A172 (cell line): ENCODE data around the gene ABCB8. TPM values are rescaled to one million over a fixed set of nuclear protein-coding genes. Genes with fewer than 3 reads are reported as not detected.

ENCODE experiments used
- DNase-seq: peaks from one replicate; pipeline ENCODE4 v3.0.0-alpha.2; 2015; ENCODE audit warnings: low spot score
- total RNA-seq: library from RNA; depleted of rRNA; stranded (reverse); fragments of >200 nt; shearing (Covaris generic); gene quantifications from 2 replicates; pipeline ENCODE4 v1.2.3, GENCODE V29; 2014

ABCB8 gene
- total RNA-seq, 1 experiment from 2014 or later = 40.2 TPM

GRCh38 chr7:151071032-151071866 lies 43.0 kb downstream of the ABCB8 start:
- DNase-seq = no peak

- no peak for DNase-seq
These were observed 45.7 kb downstream of the ABCB8 start for GRCh38 chr7:151073990-151074389.

GRCh38 chr7:151074817-151075661 lies 46.8 kb downstream of the ABCB8 start:
- no peak for DNase-seq

- no peak for DNase-seq
These were observed 47.4 kb downstream of the ABCB8 start for GRCh38 chr7:151075662-151075971.

- DNase-seq = no peak
These were observed 47.8 kb downstream of the ABCB8 start for GRCh38 chr7:151075978-151076426.

GRCh38 chr7:151076863-151077704 lies 48.8 kb downstream of the ABCB8 start:
- no peak for DNase-seq

- no peak for DNase-seq
These were observed 49.5 kb downstream of the ABCB8 start for GRCh38 chr7:151077705-151078232.

GRCh38 chr7:151078233-151079040 lies 50.2 kb downstream of the ABCB8 start:
- peak; percentile 44 for DNase-seq

- DNase-seq = no peak
These were observed 51.1 kb downstream of the ABCB8 start for GRCh38 chr7:151079199-151079910.

GRCh38 chr7:151080067-151080521 lies 51.8 kb downstream of the ABCB8 start:
- DNase-seq = no peak

GRCh38 chr7:151080522-151081169 lies 52.4 kb downstream of the ABCB8 start, which contains the start of gene FASTK:
Gene FASTK, minus strand, starts transcription at chr7:151080809. Its CDS starts 43 bp downstream, at chr7:151080766.
- DNase-seq = peak; percentile 70

- no peak for DNase-seq
These were observed 53.2 kb downstream of the ABCB8 start for GRCh38 chr7:151081170-151082101.

- DNase-seq = no peak
These were observed 54.2 kb downstream of the ABCB8 start for GRCh38 chr7:151082141-151083070.

- DNase-seq = no peak
These were observed 55.0 kb downstream of the ABCB8 start, which contains the start of gene TMUB1 for GRCh38 chr7:151083071-151083823. Gene TMUB1, minus strand, starts transcription at chr7:151083493. Its CDS starts 930 bp downstream, at chr7:151082563.

GRCh38 chr7:151083824-151084160 lies 55.5 kb downstream of the ABCB8 start:
- DNase-seq = no peak

GRCh38 chr7:151085329-151085690 lies 57.1 kb downstream of the ABCB8 start:
- no peak for DNase-seq
